ENCODE measurements around the gene SLC16A5.
"Not testable (repeated sequence)": the region's sequence is repeated elsewhere in the genome, so short reads cannot be mapped to it uniquely, and the experiment has no call there.

The SLC16A5 gene

GRCh38 chr17:75110234-75110937 lies 22.6 kb downstream of the SLC16A5 start:
- DNase-seq (ENCODE audit: low read depth in 2 of 2): no peak

DNA sequence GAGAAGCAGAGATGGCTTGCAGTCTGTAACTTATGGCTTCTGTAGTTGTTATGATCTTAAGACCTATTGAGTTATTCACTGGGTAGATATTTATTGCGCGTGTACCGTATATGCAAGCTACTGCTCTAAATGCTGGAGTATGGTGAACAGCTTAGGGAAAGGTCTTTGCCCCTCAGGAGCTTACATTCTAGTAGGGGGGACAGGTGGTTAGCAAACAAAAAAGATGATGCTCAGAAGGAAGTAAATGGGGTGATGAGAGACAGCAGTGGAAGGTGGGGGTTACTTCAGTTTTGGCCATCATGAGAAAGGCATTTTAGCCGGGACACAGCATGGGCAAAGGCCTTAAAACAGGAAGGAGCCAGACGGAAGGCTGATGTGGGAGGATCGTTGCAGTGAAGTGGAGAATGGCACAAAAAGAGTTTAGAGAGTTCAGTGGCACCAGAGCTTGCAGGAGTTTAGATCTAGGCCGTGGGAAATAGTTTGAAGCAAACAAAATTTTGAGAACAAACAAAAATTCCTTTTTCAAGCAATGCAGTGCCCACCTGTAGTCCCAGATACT lies 24.1 kb downstream of the SLC16A5 start:
- no peak for DNase-seq (ENCODE audit: low read depth in 2 of 2)

GRCh38 chr17:75113798-75114551 lies 26.2 kb downstream of the SLC16A5 start:
- peak; percentile 82 to 86 for DNase-seq (ENCODE audit: low read depth in 2 of 2)

DNA sequence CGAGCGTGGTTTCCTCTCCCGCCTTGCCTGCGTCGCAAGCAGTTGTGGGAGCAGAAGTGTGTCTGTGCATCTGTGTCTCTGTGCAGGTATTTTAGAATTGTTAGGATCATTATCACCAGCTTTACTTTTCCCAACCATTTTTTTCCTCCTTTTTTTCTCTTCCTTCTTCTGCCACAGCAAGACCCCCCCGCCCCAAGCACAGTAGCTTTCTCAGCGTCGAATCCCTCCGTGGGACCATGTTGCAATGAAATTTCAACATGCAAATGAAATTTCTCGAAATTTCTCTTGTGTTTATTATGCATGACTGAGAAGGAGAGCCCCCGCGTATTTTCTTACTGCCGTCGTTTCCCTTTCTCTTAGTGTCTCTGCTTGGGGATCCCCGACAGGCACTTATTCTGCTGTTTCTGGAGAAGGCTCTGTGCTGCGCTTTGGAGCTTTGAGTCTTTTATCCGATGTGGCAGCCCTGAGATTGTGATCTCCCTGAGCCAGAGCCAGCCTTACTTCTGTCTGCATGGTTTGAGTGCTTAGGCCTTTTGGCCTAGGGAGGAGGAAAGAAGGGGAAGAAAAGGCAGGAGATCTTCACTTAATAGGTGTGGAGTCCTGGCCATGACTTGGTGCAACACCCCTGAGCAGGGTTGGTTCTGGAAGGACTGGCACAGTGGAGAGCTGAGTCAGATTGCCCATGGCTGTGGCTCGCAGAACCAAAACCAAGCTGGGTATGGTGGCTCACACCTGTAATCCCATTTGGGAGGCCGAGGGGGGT lies 27.0 kb downstream of the SLC16A5 start:
- DNase-seq (ENCODE audit: low read depth in 2 of 2): no peak

GRCh38 chr17:75115555-75115954 lies 27.8 kb downstream of the SLC16A5 start:
- no peak for DNase-seq (ENCODE audit: low read depth in 2 of 2)

DNA sequence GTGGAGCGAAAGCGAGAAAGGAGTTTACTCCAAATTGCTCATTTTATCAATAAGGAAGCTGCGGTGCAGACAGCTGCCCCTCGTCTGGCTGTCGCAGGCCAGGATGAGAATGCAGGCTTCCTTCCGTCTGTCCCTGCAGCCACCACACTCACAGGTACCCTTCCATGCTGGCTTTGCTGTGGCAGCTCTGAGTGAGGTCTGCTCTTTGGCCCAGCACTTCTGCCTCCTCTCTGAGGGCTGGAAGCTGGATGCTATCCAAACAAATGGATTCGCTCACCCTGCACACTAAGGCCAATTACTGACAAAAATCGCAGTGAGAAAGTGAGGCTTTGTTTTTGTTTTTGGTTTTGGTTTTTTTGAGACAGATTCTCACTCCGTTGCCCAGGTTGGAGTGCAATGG lies 29.0 kb downstream of the SLC16A5 start:
- no peak for DNase-seq (ENCODE audit: low read depth in 2 of 2)

DNA sequence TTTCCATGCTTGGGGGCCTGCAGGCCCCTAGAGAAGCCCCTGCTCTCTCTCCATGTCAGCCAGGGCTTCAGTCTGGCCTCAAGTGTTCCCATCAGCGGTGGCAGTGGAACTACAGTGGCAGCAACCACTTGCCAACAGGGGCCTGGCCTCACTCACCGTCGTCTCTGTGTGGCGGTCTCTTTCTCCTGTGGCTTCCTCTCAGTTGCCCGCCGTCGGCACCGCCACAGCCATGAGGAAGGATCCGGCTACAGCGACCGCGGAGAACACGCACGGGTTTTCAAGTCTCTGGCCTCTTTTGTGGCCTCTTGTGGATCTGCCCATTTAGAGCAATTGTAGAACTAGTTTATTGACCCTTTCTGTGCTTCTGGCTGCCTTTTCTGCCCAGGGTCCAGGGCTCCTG lies 30.6 kb downstream of the SLC16A5 start:
- DNase-seq (ENCODE audit: low read depth in 2 of 2): no peak

- peak; percentile 55 to 58 for DNase-seq (ENCODE audit: low read depth in 2 of 2)
These were observed 36.5 kb downstream of the SLC16A5 start for GRCh38 chr17:75124041-75124818.

DNA sequence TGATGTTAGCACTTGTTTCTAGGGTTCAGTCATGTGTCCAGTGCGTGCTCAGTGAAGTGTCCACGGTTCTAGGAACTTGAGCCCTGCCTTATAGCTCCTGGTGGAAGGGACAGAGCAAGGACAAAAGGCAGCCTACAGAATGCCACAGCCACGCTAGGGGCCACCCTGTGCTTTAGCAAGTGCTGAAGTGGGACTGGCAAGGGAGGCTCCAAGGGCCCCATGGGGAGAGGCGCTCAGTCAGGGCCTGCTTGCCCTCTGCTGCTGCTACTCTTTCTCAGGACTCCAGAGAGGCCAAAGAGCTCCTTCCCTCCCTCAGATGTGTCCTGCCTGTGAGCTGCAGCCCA lies 37.0 kb downstream of the SLC16A5 start:
- no peak for DNase-seq (ENCODE audit: low read depth in 2 of 2)

GRCh38 chr17:75125984-75126383 lies 38.2 kb downstream of the SLC16A5 start:
- no peak for DNase-seq (ENCODE audit: low read depth in 2 of 2)

DNA sequence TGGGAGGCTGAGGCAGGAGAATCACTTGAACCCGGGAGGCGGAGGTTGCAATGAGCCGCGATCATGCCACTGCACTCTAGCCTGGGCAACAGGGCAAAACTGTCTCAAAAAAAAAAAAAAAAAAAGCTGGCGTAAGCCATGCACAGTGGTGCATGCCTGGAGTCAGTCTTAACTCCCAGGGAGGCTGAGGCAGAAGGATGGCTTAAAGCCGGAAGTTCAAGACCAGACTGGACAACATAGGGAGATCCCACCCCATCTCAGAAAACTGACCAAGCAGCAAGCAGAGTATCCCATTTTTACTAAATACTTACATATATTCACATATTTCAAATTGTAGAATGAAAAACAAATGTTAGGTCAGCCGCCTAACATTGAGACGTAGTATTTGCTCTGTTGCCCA lies 39.2 kb downstream of the SLC16A5 start:
- DNase-seq (ENCODE audit: low read depth in 2 of 2): no peak

DNA sequence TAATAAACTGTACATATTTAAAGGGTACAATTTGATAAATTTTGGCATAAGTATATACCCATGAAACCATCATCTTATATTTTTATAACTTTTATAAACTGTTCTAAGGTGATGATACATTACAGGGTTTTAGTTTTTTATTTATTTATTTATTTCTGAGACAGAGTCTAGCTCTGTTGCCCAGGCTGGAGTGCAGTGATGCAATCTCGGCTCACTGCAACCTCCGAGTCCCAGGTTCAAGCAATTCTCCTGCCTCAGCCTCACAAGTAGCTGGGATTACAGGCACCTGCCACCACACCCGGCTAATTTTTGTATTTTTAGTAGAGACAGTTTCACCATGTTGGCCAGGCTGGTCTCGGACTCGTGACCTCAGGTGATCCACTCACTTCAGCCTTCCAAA lies 40.2 kb downstream of the SLC16A5 start:
- not testable (repeated sequence) for DNase-seq (ENCODE audit: low read depth in 2 of 2)

GRCh38 chr17:75128694-75129505 lies 41.1 kb downstream of the SLC16A5 start:
- DNase-seq (ENCODE audit: low read depth in 2 of 2): no peak

GRCh38 chr17:75129576-75129975 lies 41.8 kb downstream of the SLC16A5 start:
- DNase-seq (ENCODE audit: low read depth in 2 of 2): no peak

GRCh38 chr17:75130059-75130631 lies 42.4 kb downstream of the SLC16A5 start:
- DNase-seq (ENCODE audit: low read depth in 2 of 2): no peak

GRCh38 chr17:75130632-75131277 lies 43.0 kb downstream of the SLC16A5 start:
- DNase-seq (ENCODE audit: low read depth in 2 of 2): peak in 1 of 2 donors; percentile 34

DNA sequence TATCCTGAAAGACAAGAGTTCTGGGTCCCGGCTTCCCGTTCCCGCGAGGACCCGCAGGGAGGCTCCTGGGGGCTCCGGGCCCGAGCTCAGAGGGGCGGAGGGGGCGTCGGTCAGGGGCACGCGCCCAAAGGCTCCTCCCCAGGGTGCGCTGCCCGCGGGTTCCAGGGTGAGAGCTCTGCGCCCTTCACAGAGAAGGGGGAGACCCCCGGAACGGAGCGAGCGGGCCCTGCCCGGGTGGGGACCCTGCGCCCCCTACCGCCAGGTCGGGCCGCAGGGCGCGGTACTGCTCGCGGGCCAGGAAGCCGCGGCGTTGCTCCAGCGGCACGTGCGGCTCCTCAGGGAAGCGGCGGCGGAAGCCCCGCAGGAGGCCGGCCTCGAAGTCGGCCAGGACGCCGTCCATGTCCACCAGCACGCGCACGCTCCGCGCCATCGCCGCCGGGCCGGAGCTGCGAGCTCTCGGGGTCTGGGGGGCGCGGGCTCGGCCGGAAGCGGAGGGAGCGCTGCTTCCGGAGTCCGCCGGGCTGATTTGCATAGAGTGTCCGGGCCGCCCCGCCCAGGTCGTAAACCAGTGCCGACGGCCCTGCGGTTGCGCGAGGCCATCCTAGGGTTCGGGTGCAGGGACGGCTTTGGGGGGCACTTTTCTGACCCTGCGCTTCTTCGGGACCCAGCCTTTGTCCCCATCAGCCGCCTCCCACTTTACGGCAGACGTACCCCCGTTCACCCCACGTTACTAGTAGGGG lies 43.7 kb downstream of the SLC16A5 start, which contains the start of gene NT5C:
TSS of gene NT5C (minus strand) at position 465 of the 740 bp plus-strand sequence. CDS start at position 430, 35 bp downstream.
- peak in 1 of 2 donors; percentile 68 for DNase-seq (ENCODE audit: low read depth in 2 of 2)

- not testable (repeated sequence) for DNase-seq (ENCODE audit: low read depth in 2 of 2)
These were observed 44.6 kb downstream of the SLC16A5 start for GRCh38 chr17:75132018-75133000.
